ENCODE data around the gene CDC23. TPM values are rescaled to one million over a fixed set of nuclear protein-coding genes. Genes with fewer than 3 reads are reported as not detected.
"Not testable (repeated sequence)": the region's sequence is repeated elsewhere in the genome, so short reads cannot be mapped to it uniquely, and the experiment has no call there.

CDC23 gene, protein sequence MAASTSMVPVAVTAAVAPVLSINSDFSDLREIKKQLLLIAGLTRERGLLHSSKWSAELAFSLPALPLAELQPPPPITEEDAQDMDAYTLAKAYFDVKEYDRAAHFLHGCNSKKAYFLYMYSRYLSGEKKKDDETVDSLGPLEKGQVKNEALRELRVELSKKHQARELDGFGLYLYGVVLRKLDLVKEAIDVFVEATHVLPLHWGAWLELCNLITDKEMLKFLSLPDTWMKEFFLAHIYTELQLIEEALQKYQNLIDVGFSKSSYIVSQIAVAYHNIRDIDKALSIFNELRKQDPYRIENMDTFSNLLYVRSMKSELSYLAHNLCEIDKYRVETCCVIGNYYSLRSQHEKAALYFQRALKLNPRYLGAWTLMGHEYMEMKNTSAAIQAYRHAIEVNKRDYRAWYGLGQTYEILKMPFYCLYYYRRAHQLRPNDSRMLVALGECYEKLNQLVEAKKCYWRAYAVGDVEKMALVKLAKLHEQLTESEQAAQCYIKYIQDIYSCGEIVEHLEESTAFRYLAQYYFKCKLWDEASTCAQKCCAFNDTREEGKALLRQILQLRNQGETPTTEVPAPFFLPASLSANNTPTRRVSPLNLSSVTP
- total RNA-seq, result 10 to 100 TPM; 34.0 to 38.1 TPM

- intact Hi-C loops (cut with DNase I, micrococcal nuclease), result loop anchor here (1.0 to 10.0 kb wide), 15 partner anchors 35 to 1891 kb away; partner anchors contain the start of genes BRD8 (in 2 of the 2), FAM53C (in 2 of the 2), CDC25C (in 1 of the 2) and ETF1 (in 1 of the 2)
- POLR2A ChIA-PET, result interaction anchor here (0.6 to 2.2 kb wide), 13 partner anchors 25 to 1458 kb away, joined by 3 to 10 read pairs (median 5); partner anchors contain the start of genes CDC25C, ETF1, KDM3B and KIF20A
- H3K36me3 Mint-ChIP-seq (ENCODE audit: low read depth), result peaks cover 5% of the 10 kb centered on the region
- H3K27me3 Mint-ChIP-seq, result no peaks in the 10 kb centered on the region
- H3K4me1 Mint-ChIP-seq, result peaks cover 16% of the 10 kb centered on the region
- peak within 1 kb of the TSS; percentile 94 for H3K27ac Mint-ChIP-seq
- H3K4me3 Mint-ChIP-seq, result peak within 1 kb of the TSS; percentile 92
- H3K9me3 Mint-ChIP-seq (ENCODE audit: low read depth), result no peaks in the 10 kb centered on the region
- CTCF ChIA-PET, result interaction anchor here (0.6 to 2.5 kb wide), 14 partner anchors 9 to 211 kb away, joined by 3 to 18 read pairs (median 4); partner anchors contain the start of genes BRD8, CDC25C, KDM3B and KIF20A
- DNase-seq, result peak; percentile 94
- ATAC-seq, result peak; percentile 98
These were observed at the start of gene CDC23 for GRCh38 chr5:138213161-138214029. Gene CDC23 (minus strand): TSS chr5:138213323. CDS start chr5:138213312, 11 bp downstream.

DNA sequence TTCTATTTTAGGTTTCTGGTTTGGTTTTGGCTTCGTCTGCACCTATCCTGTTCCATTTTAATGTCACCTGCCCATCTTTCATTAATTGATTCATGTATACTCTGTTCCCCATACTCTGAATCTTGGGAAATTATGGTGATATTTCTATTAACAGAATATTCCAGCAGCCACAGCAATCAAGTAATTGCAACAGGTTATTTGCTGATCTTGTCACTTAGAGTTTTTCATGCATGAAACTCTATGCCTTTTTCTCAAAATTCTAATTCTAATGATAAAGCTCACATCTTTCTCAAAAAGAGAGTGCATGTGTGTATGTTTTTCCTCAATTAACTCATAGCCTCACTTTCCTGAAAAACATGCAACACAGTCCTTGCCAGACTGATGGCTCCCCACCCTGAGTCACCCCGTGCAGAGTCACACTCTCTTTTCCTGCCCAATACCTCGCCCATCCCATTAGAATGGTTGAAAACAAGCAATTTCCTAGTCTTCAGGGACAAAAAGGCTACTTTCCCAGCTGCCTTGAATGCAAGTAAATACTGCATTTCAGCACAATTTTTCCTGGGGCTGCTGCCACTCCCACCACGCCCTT is 45.7 kb upstream of the CDC23 start:
- ChIA-PET CTCF (no interaction called here), POLR2A (no interaction called here)
- no peaks in the 10 kb centered on the region for H3K27me3 Mint-ChIP-seq

DNA sequence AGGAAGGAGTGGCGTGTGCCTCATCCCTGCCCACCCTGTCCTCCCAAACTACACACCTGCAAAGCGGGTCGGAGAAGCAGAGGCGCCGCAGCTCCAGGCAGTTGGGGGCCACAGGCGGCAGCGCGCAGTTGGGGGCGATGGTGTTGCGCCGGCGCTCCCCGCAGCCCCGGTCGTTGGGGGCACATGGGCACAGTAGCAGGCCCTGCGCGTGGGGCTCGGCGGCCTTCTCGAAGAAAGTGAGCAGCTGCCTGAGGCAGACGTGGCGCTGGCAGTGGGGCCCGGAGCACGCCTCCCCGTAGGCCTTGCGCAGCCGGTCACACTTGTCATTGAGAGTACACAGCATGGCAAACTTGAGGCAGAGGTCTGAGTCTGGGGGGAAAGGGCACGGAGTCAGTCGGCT is 44.5 kb upstream of the CDC23 start:
- no peaks in the 10 kb centered on the region for H3K4me1 Mint-ChIP-seq
- H3K9me3 Mint-ChIP-seq (ENCODE audit: low read depth), result no peaks in the 10 kb centered on the region
- POLR2A ChIA-PET, result no interaction called here

More for the DNA sequence above, 45.7 kb upstream of the CDC23 start:
- intact Hi-C loops (cut with DNase I, micrococcal nuclease), result no loop called here
- DNase-seq, result no peak
- H3K4me3 Mint-ChIP-seq, result no peak overlapping the region
- H3K36me3 Mint-ChIP-seq (ENCODE audit: low read depth), result no peaks in the 10 kb centered on the region
- no peaks in the 10 kb centered on the region for H3K9me3 Mint-ChIP-seq (ENCODE audit: low read depth)
- H3K4me1 Mint-ChIP-seq, result peaks cover 5% of the 10 kb centered on the region
- ATAC-seq, result no peak
- H3K27ac Mint-ChIP-seq, result no peak overlapping the region

DNA sequence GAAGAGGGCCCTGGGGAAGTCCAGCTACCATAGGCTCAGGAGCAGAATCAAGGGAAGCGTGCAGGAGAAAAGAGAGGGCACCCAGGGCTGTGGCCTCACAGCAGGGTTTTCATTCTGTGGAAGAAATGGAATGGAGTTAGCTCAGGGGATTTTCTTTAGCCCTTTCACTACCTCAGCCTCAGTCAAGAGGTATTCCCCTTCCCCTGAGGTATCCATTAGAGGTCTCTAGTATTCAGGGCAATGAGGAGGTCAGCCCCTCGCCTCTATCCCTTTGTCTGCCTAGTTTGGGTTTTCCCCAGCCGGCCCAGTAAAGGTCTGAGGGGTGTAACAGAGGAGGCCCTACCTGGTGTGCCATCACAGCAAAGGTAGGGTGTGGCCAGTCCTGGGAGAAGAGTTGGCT is 39.8 kb upstream of the CDC23 start:
- ATAC-seq (no peak), DNase-seq (no peak)
- no peaks in the 10 kb centered on the region for H3K27me3 Mint-ChIP-seq
- H3K4me3 Mint-ChIP-seq, result no peak overlapping the region
- no peak overlapping the region for H3K27ac Mint-ChIP-seq
- H3K36me3 Mint-ChIP-seq (ENCODE audit: low read depth), result no peaks in the 10 kb centered on the region
- intact Hi-C loops (cut with DNase I, micrococcal nuclease), result loop anchor here in 1 of 2 experiments (5.0 kb wide), 1 partner anchor 49 kb away; no protein-coding TSS in a partner anchor
- CTCF ChIA-PET, result no interaction called here
- H3K4me1 Mint-ChIP-seq, result no peaks in the 10 kb centered on the region
- H3K9me3 Mint-ChIP-seq (ENCODE audit: low read depth), result no peaks in the 10 kb centered on the region
- POLR2A ChIA-PET, result no interaction called here

More for the DNA sequence above, 44.5 kb upstream of the CDC23 start:
- no peak for DNase-seq
- H3K36me3 Mint-ChIP-seq (ENCODE audit: low read depth), result no peaks in the 10 kb centered on the region
- H3K27me3 Mint-ChIP-seq, result no peaks in the 10 kb centered on the region
- no peak overlapping the region for H3K4me3 Mint-ChIP-seq
- intact Hi-C loops (cut with DNase I, micrococcal nuclease), result no loop called here
- CTCF ChIA-PET, result no interaction called here
- no peak for ATAC-seq
- no peak overlapping the region for H3K27ac Mint-ChIP-seq

DNA sequence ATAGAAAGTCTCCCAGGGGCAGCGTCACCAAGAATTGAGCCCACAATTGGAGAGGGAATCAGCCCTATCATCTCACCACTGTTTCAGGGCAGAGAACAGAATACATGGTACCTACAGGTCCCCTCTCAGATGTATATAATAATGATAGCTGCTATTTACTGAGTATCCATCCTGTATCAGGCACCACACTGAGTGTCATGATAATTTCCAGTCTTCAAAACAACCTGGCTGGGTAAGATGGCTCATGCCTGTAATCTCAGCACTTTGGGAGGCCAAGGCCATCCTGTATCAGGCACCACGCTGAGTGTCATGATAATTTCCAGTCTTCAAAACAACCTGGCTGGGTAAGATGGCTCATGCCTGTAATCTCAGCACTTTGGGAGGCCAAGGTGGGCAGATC is 34.7 kb upstream of the CDC23 start:
- DNase-seq; H3K27me3 Mint-ChIP-seq; H3K9me3 Mint-ChIP-seq (ENCODE audit: low read depth); H3K4me3 Mint-ChIP-seq; intact Hi-C loops (cut with DNase I, micrococcal nuclease); H3K27ac Mint-ChIP-seq; H3K36me3 Mint-ChIP-seq (ENCODE audit: low read depth); H3K4me1 Mint-ChIP-seq; POLR2A ChIA-PET; CTCF ChIA-PET; ATAC-seq: not testable (repeated sequence)

GRCh38 chr5:138246822-138247221 is 33.7 kb upstream of the CDC23 start:
- no peaks in the 10 kb centered on the region for H3K4me1 Mint-ChIP-seq
- no peak for ATAC-seq
- no peaks in the 10 kb centered on the region for H3K9me3 Mint-ChIP-seq (ENCODE audit: low read depth)
- ChIA-PET CTCF (interaction anchor here (0.6 to 0.7 kb wide), 2 partner anchors 17 to 96 kb away, joined by 3 to 4 read pairs; no protein-coding TSS in a partner anchor), POLR2A (no interaction called here)
- H3K4me3 Mint-ChIP-seq, result no peak overlapping the region
- DNase-seq, result no peak
- H3K27ac Mint-ChIP-seq, result no peak overlapping the region
- no peaks in the 10 kb centered on the region for H3K36me3 Mint-ChIP-seq (ENCODE audit: low read depth)
- H3K27me3 Mint-ChIP-seq, result peaks cover 10% of the 10 kb centered on the region
- intact Hi-C loops (cut with DNase I, micrococcal nuclease), result no loop called here

DNA sequence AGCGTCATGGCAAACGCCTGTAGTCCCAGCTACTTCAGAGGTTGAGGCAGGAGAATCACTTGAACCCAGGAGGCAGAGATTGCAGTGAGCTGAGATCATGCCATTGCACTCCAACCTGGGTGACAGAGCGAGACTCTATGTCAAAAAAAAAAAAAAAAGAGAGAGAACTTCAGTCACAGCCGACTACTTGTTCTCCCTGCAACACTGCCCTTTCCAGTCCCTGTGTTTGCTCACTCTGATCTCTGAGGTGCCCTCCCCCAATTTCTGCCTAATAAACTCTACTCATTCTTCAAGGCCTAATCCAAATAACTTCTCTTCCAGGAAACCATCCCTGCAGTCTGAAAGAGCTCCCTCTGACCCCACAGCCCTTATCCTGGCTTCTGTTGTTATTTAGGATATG is 33.2 kb upstream of the CDC23 start:
- Mint-ChIP-seq H3K36me3 (ENCODE audit: low read depth) (no peaks in the 10 kb centered on the region), H3K27ac (no peak overlapping the region), H3K4me3 (no peak overlapping the region), H3K27me3 (peaks cover 12% of the 10 kb centered on the region), H3K9me3 (ENCODE audit: low read depth) (no peaks in the 10 kb centered on the region), H3K4me1 (peaks cover 3% of the 10 kb centered on the region)
- CTCF ChIA-PET, result interaction anchor here (0.7 kb wide), 1 partner anchor 16 kb away, joined by 3 read pairs; no protein-coding TSS in a partner anchor
- DNase-seq (no peak), ATAC-seq (no peak)
- intact Hi-C loops (cut with DNase I, micrococcal nuclease), result no loop called here
- POLR2A ChIA-PET, result no interaction called here

DNA sequence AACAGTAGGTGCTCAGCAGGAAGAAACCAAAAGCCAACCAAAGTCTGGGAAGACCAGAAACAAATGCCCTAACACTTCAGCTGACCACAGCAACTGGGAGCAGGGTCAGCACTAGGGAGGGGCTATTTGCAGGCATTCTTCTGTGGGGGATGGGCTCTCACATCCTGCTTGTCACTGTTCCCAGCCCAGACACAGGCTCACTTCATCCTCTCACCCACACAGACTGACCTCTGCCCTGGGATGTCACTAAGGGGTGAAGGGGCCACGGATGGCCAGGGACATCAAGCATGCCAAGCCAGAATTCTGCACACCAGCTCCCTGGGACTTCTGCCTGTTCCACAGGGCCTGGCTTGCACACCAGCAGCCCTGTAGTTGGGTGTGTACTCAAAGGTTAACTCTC is 32.6 kb upstream of the CDC23 start:
- POLR2A ChIA-PET, result no interaction called here
- no peak overlapping the region for H3K4me3 Mint-ChIP-seq
- H3K4me1 Mint-ChIP-seq, result peaks cover 9% of the 10 kb centered on the region
- intact Hi-C loops (cut with DNase I, micrococcal nuclease), result no loop called here
- H3K27ac Mint-ChIP-seq, result no peak overlapping the region
- no peaks in the 10 kb centered on the region for H3K36me3 Mint-ChIP-seq (ENCODE audit: low read depth)
- H3K27me3 Mint-ChIP-seq, result peaks cover 19% of the 10 kb centered on the region
- ATAC-seq, result no peak
- no peaks in the 10 kb centered on the region for H3K9me3 Mint-ChIP-seq (ENCODE audit: low read depth)
- CTCF ChIA-PET, result no interaction called here
- no peak for DNase-seq

DNA sequence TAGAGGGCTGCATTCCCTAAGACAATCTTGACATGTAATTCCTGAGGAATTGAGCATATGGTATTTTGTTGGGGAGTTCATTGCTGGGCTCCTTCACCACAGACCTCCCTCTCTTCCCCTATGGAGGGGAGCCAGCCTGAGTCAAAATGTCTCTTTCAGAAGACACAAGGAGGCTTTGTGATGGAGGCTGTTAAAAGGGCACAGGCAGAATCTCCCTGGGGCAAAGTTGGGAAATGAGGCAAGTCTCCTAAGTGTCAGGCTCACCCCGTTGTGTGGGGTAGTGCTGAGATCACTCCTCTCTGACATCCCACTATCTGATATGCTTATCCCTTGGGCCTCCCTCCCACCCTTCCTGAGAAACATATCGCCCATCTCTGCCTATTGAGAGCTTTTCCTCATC is 30.7 kb upstream of the CDC23 start:
- Mint-ChIP-seq H3K27me3 (peaks cover 29% of the 10 kb centered on the region), H3K9me3 (ENCODE audit: low read depth) (no peaks in the 10 kb centered on the region), H3K27ac (no peak overlapping the region), H3K4me3 (no peak overlapping the region), H3K4me1 (peaks cover 12% of the 10 kb centered on the region), H3K36me3 (ENCODE audit: low read depth) (no peaks in the 10 kb centered on the region)
- ChIA-PET CTCF (interaction anchor here (0.8 to 1.5 kb wide), 2 partner anchors 39 to 109 kb away, joined by 4 to 7 read pairs; partner anchors contain the start of gene KDM3B), POLR2A (no interaction called here)
- DNase-seq, result no peak
- ATAC-seq, result no peak
- intact Hi-C loops (cut with DNase I, micrococcal nuclease), result no loop called here

DNA sequence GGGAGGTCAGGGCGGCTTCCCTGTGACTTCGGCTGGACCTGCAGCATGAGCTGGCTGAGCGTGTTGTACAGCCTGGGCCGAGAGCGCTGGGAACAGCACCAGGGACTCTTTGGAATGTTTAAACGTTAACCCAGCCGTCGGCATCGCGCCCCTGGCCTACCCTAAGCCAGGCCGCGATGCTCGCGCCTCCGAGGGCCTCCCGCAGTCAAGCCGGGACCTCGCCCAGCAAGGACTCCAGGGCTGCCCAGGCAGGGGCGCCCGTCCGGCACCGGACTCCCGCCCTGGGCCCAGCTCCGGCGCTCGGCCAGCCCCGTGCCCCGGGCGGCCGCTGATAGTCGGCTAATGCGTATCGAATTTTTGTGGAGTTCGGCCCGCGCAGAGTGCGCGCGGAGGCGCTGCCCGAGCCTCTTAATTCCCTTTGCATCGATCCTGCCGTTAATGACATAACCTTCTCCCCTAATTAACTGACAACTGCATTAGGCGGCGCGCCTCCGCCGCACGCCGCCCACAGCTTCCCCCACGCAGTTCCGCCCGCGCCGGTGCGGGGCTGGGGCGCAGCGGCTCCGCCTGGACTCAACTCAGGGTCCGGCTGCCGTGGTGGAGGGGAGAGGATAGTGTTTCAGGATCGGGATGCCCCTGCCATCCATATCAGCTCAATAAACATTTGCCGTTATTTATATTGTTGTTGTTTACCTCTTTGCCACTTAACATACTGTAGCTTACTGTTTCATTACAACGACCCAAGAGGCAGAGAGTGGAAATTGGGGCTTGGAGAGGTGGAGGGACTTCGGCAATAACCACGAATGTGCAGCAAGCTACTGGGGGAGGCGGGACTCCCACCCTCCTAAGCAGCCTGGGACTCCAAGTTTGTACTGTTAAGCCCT is 28.8 kb upstream of the CDC23 start:
- H3K9me3 Mint-ChIP-seq (ENCODE audit: low read depth), result no peaks in the 10 kb centered on the region
- H3K36me3 Mint-ChIP-seq (ENCODE audit: low read depth), result no peaks in the 10 kb centered on the region
- DNase-seq, result peak; percentile 7
- no peak for ATAC-seq
- H3K27ac Mint-ChIP-seq, result no peak overlapping the region
- H3K4me1 Mint-ChIP-seq, result peaks cover 12% of the 10 kb centered on the region
- intact Hi-C loops (cut with DNase I, micrococcal nuclease), result no loop called here
- POLR2A ChIA-PET, result no interaction called here
- peak overlapping the region; percentile 15 for H3K4me3 Mint-ChIP-seq
- CTCF ChIA-PET, result interaction anchor here (0.7 to 1.3 kb wide), 5 partner anchors 10 to 465 kb away, joined by 3 to 4 read pairs (median 4); no protein-coding TSS in a partner anchor
- peaks cover 29% of the 10 kb centered on the region for H3K27me3 Mint-ChIP-seq
